Smooth muscle cell of the brain vasculature (primary cell): ENCODE results near the gene ZNF571.
A peak's percentile ranks its signal among the peaks of the same experiment; 100 is the strongest.

ENCODE experiments used
- DNase-seq: peaks from one replicate; pipeline ENCODE4 v3.0.0-alpha.2; 2012; ENCODE audit warnings: low read depth, low spot score

Gene ZNF571

DNA sequence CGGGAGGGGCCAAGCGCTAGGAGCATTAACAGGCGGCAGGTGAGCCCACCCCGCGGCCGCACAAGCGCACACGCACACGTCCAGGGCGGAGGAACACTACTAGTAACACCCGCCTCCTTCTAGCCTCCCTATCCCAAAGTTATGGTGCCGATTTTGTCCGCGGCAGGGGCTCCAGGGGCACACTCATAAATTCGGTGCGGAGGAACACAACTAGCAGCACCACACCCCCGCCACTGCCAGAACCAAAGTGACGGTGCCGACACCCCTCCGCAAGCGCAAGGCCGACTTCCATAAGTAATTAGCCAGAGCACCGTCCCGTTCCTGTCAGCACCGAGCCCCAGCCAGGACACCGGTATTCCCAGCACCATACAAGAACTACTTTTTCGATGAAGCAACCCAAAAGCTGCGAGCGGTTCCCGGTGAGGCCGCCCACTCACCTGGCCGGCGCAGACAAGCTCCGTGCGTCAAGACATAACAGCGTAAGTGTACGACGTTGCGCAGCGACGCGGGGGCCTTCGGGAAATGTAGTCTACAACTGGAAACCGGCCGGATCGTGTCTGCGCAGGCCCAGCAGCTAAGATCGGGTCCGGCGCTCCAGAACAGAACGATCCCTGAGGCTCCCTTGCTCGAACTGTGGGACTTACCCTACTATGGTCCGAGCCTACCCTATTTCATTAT, at the start of gene ZNF571, which contains the start of gene ZNF540:
TSS of gene ZNF571 (minus strand) at position 489 of the 678 bp plus-strand sequence. CDS start 8,116 bp downstream, outside the sequence.
TSS of gene ZNF540 (plus strand) at position 573 of the 678 bp plus-strand sequence. CDS start 3,572 bp downstream, outside the sequence.
- DNase-seq, result peak; percentile 65

DNA sequence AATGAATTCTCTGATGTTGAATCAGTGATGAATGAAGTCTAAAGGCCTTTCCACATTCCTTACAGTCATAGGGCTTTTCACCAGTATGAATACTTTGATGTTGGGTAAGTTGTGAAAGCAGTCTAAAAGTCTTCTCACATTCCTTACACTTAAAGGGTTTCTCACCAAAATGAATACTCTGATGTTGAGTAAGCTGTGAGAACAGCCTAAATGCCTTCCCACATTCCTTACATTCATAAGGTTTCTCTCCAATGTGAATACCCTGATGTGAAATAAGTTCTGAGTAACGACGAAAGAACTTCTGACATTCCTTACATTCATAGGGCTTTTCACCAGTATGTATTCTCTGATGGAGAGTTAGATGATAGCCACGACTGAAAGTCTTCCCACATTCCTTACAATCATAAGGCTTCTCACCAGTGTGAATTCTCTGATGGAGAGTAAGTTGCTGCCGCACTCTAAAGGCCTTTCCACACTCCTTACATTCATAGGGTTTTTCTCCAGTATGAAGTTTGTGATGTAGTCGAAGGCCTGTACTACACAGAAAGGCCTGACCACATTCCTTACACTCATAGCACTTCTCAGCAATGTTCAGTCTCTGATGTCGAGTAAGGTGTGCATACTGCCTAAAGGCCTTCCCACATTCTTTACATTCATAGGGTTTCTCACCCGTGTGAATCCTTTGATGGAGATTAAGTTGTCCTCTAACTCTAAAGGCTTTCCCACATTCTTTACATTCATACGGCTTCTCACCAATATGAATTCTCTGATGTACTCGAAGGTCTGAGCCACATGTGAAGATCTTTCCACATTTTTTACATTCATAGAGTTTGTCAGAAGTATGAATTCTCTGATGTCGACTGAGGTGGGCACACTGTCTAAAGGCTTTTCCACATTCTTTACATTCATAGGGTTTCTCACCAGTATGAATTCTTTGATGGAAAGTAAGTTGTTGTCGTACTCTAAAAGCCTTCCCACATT, 40.8 kb upstream of the ZNF571 start:
- no peak for DNase-seq

DNA sequence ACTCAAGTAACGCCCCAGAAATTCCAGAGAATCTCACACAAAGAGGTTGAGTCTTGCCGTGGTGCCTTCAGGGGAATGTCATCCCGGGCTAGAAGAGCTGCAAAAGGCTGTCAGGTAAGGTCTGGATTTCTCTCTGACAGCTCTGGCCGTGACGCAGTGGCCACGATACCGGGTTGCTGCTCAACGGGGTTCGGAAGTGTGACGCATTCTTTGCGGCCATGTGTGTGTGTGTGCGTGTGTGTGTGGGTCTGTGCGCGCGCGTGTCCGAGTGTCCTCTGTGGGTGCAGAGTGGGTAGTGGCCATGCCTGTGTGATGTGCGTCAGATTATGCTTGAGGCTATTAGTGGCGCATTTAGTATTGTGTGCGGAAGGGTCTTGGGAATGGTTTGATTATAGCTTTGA, 390 bp upstream of the ZNF571 start:
- no peak for DNase-seq

DNA sequence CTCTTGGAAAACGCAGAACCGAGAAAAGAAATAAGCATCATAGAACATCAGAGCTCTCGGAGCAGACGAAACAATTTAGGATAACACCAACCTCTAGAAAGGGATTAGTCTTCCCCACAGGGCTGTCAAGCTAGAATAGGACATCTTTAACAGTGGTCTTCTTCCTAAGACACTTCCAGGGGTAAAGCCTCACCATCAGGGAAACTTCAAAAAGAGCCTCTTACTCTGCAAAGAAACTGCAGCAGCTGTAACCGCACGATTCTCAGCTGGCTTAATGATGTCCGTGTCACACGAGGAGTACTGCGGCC, 642 bp downstream of the ZNF571 start:
- DNase-seq, result no peak

DNA sequence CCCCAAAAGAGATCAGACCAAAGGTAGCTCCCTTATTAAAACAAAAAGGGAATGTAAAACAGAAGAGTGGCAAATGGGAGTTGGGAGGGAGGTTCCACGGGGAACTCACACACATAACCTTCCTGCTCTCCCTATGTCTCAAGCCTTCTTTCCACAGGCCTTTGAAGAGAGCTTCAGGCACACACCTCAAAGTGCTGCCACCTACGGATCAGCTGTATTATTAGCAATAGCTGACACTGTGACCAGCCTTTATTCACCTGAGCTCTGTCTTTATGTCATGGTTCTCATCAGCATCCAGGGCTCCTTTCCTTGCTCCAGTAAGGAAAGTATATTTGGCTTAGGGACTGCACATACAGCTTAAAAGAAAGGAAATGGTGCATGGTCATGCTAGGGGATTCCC, 11.3 kb downstream of the ZNF571 start:
- no peak for DNase-seq

DNA sequence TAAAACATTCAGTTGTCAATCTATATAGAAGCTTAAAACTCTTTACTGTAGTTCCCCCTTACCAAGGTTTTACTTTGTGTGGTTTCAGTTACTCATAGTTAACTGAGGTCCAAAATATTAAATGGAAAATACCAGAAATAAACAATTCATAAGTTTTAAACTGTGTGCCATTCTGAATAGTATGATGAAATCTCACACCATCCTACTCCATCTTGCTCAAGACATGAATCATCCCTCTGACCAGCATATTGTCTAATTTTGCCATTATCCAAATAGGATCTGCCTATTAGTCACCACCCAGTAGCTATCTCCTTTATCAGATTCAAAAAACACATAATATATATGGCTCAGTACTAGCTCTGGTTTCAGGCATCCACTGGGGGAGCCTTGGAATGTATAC, 22.4 kb downstream of the ZNF571 start:
- no peak for DNase-seq

DNA sequence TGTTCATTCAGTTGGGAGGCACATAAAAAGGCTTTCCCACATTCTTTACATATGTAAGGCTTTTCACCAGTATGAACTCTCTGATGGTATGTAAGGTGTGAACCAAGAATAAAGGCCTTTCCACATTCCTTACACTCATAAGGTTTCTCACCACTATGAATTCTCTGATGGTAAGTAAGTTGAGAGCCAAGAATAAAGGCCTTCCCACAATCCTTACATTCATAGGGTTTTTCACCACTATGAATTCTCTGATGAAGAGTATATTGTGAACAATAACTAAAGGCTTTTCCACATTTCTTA, 29.3 kb downstream of the ZNF571 start:
- no peak for DNase-seq

DNA sequence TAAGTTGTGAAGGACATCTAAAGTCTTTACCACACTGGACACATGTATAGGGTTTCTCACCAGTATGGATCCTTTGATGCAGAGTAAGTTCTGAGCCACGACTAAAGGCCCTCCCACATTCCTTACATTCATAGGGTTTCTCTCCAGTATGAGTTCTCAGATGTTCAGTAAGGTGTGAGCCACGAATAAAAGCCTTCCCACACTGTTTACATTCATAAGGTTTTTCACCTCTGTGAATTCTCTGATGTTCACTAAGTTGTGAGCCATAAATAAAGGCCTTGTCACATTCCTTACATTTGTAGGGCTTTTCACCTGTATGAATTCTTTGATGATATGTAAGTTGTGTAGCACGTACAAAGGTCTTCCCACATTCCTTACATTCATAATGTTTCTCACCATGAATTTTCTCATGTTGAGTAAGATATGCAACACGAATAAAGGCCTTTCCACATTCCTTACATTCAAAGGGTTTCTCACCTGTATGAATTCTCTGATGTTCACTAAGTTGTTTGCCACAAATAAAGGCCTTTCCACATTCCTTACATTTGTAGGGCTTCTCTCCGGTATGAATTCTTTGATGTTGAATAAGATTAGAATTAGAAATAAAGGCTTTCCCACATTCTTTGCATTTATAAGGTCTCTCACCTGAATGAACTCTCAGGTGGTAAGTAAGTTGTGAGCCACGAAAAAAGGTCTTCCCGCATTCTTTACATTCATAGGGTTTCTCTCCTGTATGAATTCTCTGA, 29.8 kb downstream of the ZNF571 start:
- no peak for DNase-seq

DNA sequence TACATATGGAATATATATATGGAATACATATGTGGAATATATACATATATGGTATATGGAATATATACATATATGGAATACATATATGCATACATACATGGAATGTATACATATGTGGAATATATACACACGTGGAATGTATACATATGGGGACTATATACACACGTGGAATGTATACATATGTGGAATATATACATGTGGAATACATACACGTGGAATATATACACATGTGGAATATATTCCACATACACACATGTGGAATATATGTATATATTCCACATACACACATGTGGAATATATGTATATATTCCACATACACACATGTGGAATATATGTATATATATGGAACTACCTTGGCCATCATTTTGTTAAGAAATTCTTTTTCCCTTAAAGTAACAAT, 31.1 kb downstream of the ZNF571 start:
- no peak for DNase-seq

DNA sequence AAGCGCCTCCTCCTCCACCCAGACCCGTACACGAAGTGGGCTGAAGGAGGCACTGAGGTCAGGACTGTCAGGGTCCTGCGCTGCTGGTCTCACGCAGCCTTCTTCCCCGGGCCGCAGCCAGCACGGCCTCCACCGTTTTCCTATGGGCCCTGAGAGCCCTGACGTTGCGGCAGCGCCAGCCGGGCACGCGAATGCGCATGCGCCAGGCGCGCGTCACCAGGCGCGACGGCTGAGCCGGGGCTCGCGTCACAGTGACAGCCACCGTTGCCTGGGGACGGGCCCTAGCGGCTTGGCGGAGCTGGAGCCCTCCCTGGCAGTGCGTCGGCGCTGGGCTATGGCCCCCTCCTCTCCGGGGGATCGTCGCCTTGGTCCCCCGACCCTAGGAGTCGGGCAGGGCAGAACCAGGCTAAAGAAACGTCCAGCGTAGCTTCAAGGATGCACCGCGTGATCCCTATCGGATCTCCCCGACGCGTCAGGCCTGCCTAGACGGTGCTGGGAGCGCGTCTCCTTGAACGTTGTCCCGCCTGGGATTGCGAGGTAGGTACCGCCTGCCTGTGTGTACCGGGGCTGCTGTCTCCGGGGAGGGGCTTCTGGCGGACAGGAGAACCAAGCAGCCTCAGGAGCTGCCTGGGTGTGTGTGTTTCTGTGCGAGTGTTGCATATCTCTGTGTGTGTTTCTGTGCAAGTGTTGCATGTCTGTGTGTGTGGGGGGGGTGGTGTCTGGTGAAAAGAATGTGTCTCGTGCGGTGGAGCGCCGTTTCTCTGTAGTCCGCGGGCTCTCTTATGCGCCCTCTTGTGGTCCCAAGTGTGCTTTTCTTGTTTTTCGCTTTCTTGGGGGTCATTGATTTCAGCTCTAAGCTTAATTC, 43.2 kb downstream of the ZNF571 start:
- DNase-seq, result no peak

DNA sequence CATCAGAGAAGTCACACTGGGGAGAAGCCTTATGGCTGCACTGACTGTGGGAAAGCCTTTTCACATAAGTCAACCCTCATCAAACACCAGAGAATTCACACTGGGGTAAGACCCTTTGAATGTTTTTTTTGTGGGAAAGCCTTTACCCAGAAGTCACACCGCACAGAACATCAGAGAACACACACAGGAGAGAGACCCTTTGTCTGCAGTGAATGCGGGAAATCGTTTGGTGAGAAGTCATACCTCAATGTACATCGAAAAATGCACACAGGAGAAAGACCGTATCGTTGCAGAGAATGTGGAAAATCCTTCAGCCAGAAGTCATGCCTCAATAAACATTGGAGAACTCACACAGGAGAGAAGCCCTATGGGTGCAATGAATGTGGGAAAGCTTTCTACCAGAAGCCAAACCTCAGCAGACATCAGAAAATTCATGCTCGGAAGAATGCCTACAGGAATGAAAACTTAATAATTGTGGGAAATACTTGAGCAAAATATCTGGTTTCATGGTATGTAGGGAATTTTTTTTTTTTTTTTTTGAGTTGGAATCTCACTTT, 57.1 kb downstream of the ZNF571 start:
- DNase-seq, result no peak

DNA sequence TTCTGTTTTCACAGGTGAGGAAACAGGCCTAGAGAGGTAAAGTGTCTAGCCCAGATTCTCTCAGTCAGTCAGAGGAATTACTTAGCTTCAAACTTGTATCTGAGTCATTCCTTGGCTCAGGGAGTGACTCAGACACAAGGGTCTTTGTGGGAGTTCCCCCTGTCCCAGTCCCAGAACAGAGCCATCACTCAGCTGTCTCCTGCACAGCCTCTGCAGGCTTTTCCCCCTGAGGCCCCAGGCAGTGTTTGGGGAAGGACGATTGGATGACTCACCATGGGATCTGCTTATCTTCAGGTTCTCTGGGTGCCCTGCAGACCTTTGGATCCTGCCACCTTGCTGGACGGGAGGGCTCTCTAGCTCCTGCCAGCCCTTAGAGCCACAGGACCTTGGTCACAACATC, 74.7 kb downstream of the ZNF571 start:
- DNase-seq, result no peak
